Keratinocyte (primary cell): ENCODE measurements around the gene PTPRD. TPM values are rescaled to one million over a fixed set of nuclear protein-coding genes. Genes with fewer than 3 reads are reported as not detected.

Experiments
- DNase-seq: peaks from one replicate; pipeline ENCODE4 v3.0.0-alpha.2; 2011; ENCODE audit warnings: low read depth, missing footprints, low spot score
- FAIRE-seq: peaks from 2 replicates; lab custom pipeline; 2011; peaks lifted over from hg19 to GRCh38; lab: Jason Lieb, UNC
- H2AFZ ChIP-seq: 2 replicates; pipeline ENCODE4 v1.6.0; 2012; ENCODE audit warnings: low read length, control low read depth, inconsistent platforms; ENCODE audit not compliant: control insufficient read depth
- H3K27ac ChIP-seq: 2 replicates; pipeline ENCODE4 v1.5.1; 2011; ENCODE audit warnings: low read length; ENCODE audit not compliant: control insufficient read depth, insufficient read depth
- H3K27me3 ChIP-seq: 3 replicates; pipeline ENCODE4 v1.6.0; 2011; ENCODE audit warnings: low read length; ENCODE audit not compliant: control insufficient read depth, insufficient read depth; ENCODE audit errors: extremely low read depth
- H3K36me3 ChIP-seq, 2 experiments: 2 replicates in 1 of 2; 3 replicates in 1 of 2; pipeline ENCODE4 v1.5.1; 2011; ENCODE audit warnings: low read length in 2 of 2, mild to moderate bottlenecking in 1 of 2; ENCODE audit not compliant: control insufficient read depth in 2 of 2, insufficient read depth in 2 of 2; ENCODE audit errors: extremely low read depth in 1 of 2
- H3K4me1 ChIP-seq: 3 replicates; pipeline ENCODE4 v1.5.1; 2011; ENCODE audit warnings: low read length; ENCODE audit not compliant: control insufficient read depth, insufficient read depth; ENCODE audit errors: extremely low read depth
- H3K4me2 ChIP-seq: 3 replicates; pipeline ENCODE4 v1.6.0; 2011; ENCODE audit warnings: low read depth, low read length; ENCODE audit not compliant: control insufficient read depth, insufficient read depth; ENCODE audit errors: extremely low read depth
- H3K4me3 ChIP-seq, 3 experiments: fragments of 200-600 bp in 1 of 3; sonication (generic) in 1 of 3; 2 replicates in 2 of 3; 3 replicates in 1 of 3; pipeline ENCODE4 v1.5.1; 2011 to 2016; ENCODE audit warnings: low read length in 3 of 3, mild to moderate bottlenecking in 3 of 3, control low read depth in 2 of 3, inconsistent platforms in 1 of 3, low read depth in 1 of 3, mixed read lengths in 1 of 3, mixed run types in 1 of 3, moderate library complexity in 1 of 3; ENCODE audit not compliant: control insufficient read depth in 2 of 3, insufficient read depth in 2 of 3; ENCODE audit errors: extremely low read depth in 1 of 3
- H3K79me2 ChIP-seq: 2 replicates; pipeline ENCODE4 v1.6.0; 2012; ENCODE audit warnings: low read length; ENCODE audit not compliant: control insufficient read depth, insufficient read depth
- H3K9ac ChIP-seq: 3 replicates; pipeline ENCODE4 v1.6.0; 2011; ENCODE audit warnings: low read length; ENCODE audit not compliant: control insufficient read depth, insufficient read depth; ENCODE audit errors: extremely low read depth
- H3K9me1 ChIP-seq: 3 replicates; pipeline ENCODE4 v1.6.0; 2011; ENCODE audit warnings: low read length; ENCODE audit not compliant: control insufficient read depth, insufficient read depth; ENCODE audit errors: extremely low read depth
- H3K9me3 ChIP-seq: 2 replicates; pipeline ENCODE4 v1.5.1; 2012; ENCODE audit warnings: low read depth, low read length; ENCODE audit not compliant: control insufficient read depth
- H4K20me1 ChIP-seq: 3 replicates; pipeline ENCODE4 v1.6.0; 2011; ENCODE audit warnings: low read length; ENCODE audit not compliant: control insufficient read depth, insufficient read depth; ENCODE audit errors: extremely low read depth
- EZH2 ChIP-seq: IDR thresholded peaks from one replicate; pipeline ENCODE4 v1.6.1; 2012; ENCODE audit warnings: inconsistent platforms, mild to moderate bottlenecking, low read length, moderate library complexity
- dilution Hi-C: fragments of 300-500 bp; cut with MboI; formaldehyde crosslinking; loops from one replicate; pipeline ENCODE4 v1.7.0; 2020; ENCODE audit warnings: low sequenced_read_pairs; ENCODE audit not compliant: extremely low pct_ligation_motif_present
- polyA plus RNA-seq, 5 experiments: library from polyadenylated mRNA; depleted of rRNA in 3 of 5; stranded (reverse) in 3 of 5; stranded (forward) in 1 of 5; unstranded in 1 of 5; fragments of >200 nt; gene quantifications; 1 replicate in 1 of 5; 2 replicates in 3 of 5; 3 replicates in 1 of 5; pipeline versions ENCODE4 v1.2.1 to v1.2.3, GENCODE V29; 2011 to 2012; ENCODE audit warnings: missing spikeins in 2 of 5, low read depth in 1 of 5, low replicate concordance in 1 of 5
- TF ChIP-seq, protein P1 (sequence below), 3 experiments: IDR thresholded peaks in 1 of 3; conservative IDR thresholded peaks in 1 of 3; optimal IDR thresholded peaks in 1 of 3; 2 replicates in 2 of 3; 3 replicates in 1 of 3; pipeline versions ENCODE3 to v1.5.1; 2011; ENCODE audit warnings: low read length in 3 of 3, mild to moderate bottlenecking in 3 of 3, moderate library complexity in 2 of 3, control low read depth in 1 of 3, inconsistent platforms in 1 of 3; ENCODE audit not compliant: insufficient read depth in 2 of 3; ENCODE audit errors: extremely low read depth in 1 of 3

The PTPRD gene
- polyA plus RNA-seq, 1 donor (not counting 4 experiments of a cell fraction or from before 2014, with no cell fraction given), result 0.10 TPM

DNA sequence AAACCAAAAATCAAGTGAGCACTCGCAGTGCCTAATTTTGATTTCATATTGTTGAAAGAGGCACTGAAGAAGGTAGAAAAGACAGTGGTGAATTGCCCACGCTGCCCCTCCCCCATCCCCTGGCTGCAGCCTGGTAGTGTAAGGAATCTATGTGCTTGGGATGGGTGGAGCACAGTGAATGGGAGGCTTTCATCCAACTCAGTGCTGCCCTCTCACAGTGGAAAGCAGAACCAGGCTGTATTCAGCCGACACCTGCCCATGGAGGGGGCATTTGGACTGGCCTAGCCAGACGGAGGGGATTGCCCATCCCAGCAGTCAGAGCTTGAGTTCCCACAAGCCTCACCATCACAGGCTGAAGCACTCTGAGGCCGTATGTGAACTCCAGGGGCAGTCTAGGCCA is 2012.9 kb downstream of the PTPRD start:
- Histone ChIP-seq H3K36me3 (no peaks in the 10 kb centered on the region), H3K79me2 (no peaks in the 10 kb centered on the region), H3K9me3 (no peaks in the 10 kb centered on the region), H3K27me3 (no peaks in the 10 kb centered on the region), H3K4me2 (no peak overlapping the region), H3K4me3 (no peak overlapping the region), H3K9ac (no peak overlapping the region), H2AFZ (no peak overlapping the region), H3K27ac (no peak overlapping the region), H3K9me1 (no peaks in the 10 kb centered on the region), H4K20me1 (no peaks in the 10 kb centered on the region), H3K4me1 (no peaks in the 10 kb centered on the region)
- TF ChIP-seq, protein P1, sequence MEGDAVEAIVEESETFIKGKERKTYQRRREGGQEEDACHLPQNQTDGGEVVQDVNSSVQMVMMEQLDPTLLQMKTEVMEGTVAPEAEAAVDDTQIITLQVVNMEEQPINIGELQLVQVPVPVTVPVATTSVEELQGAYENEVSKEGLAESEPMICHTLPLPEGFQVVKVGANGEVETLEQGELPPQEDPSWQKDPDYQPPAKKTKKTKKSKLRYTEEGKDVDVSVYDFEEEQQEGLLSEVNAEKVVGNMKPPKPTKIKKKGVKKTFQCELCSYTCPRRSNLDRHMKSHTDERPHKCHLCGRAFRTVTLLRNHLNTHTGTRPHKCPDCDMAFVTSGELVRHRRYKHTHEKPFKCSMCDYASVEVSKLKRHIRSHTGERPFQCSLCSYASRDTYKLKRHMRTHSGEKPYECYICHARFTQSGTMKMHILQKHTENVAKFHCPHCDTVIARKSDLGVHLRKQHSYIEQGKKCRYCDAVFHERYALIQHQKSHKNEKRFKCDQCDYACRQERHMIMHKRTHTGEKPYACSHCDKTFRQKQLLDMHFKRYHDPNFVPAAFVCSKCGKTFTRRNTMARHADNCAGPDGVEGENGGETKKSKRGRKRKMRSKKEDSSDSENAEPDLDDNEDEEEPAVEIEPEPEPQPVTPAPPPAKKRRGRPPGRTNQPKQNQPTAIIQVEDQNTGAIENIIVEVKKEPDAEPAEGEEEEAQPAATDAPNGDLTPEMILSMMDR (optimal IDR thresholded peaks at IDR 0.05 in 1 of 3, IDR thresholded peaks at IDR 0.05 in 1 of 3, conservative IDR thresholded peaks at IDR 0.05 in 1 of 3; ENCODE audit: extremely low read depth in 1 of 3, insufficient read depth in 2 of 3, low read length in 3 of 3), result no peak
- no peak for TF ChIP-seq EZH2
- FAIRE-seq (no peak), DNase-seq (no peak)
- dilution Hi-C loops, result no loop called here

DNA sequence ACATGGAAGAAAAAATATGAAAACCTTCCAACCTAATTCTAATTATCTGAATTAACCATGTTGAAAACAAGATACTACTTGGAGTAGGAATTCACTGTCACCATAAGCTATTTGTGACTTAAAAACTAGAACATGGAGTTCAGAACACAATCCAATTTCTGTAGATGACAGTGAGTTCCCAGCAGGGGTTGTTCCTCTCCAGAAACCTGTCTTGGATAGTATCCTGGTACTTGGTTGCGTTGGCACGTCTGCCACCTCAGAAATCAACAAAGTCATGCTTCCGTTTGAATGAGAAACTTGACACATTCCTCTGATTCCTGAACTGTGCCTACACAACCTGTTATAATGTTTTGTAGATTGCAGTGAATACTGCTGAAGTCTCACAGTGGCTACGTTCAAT is 2023.3 kb downstream of the PTPRD start:
- dilution Hi-C loops, result no loop called here
- no peaks in the 10 kb centered on the region for H3K36me3 ChIP-seq
- H3K4me3 ChIP-seq, result no peak overlapping the region
- no peaks in the 10 kb centered on the region for H3K27me3 ChIP-seq
- H3K9ac ChIP-seq, result no peak overlapping the region
- TF ChIP-seq, protein P1 (optimal IDR thresholded peaks at IDR 0.05 in 1 of 3, IDR thresholded peaks at IDR 0.05 in 1 of 3, conservative IDR thresholded peaks at IDR 0.05 in 1 of 3; ENCODE audit: extremely low read depth in 1 of 3, insufficient read depth in 2 of 3, low read length in 3 of 3), result no peak
- no peak for TF ChIP-seq EZH2
- H3K9me1 ChIP-seq, result no peaks in the 10 kb centered on the region
- no peaks in the 10 kb centered on the region for H3K4me1 ChIP-seq
- no peak overlapping the region for H3K27ac ChIP-seq
- H2AFZ ChIP-seq, result no peak overlapping the region
- H3K9me3 ChIP-seq, result no peaks in the 10 kb centered on the region
- no peak for DNase-seq
- H4K20me1 ChIP-seq, result no peaks in the 10 kb centered on the region
- no peaks in the 10 kb centered on the region for H3K79me2 ChIP-seq
- FAIRE-seq, result no peak
- no peak overlapping the region for H3K4me2 ChIP-seq
